OCI-M2 (cell line): Measurements from ENCODE around the gene GAS5.

Experiments used
- DNase-seq: peaks from one replicate; lab custom pipeline; 2025; ENCODE audit not compliant: unreplicated experiment; lab: John Stamatoyannopoulos, UW

GAS5 gene

GRCh38 chr1:173832748-173833147 is 35.0 kb downstream of the GAS5 start:
- no peak for DNase-seq

GRCh38 chr1:173827611-173828010 is 40.2 kb downstream of the GAS5 start:
- DNase-seq, result no peak

- peak; percentile 67 for DNase-seq
These were observed 43.3 kb downstream of the GAS5 start, which contains the start of the genes CENPL and DARS2 for GRCh38 chr1:173824315-173825081. CENPL (minus strand) TSS chr1:173824883; CDS start chr1:173811299, 13,584 bp downstream. DARS2 (plus strand) TSS chr1:173824673; CDS start chr1:173825230, 557 bp downstream.

- DNase-seq, result no peak
These were observed 43.9 kb downstream of the GAS5 start for GRCh38 chr1:173823781-173824314.

GRCh38 chr1:173821680-173822079 is 46.1 kb downstream of the GAS5 start:
- DNase-seq, result no peak

- DNase-seq, result no peak
These were observed 49.3 kb downstream of the GAS5 start for GRCh38 chr1:173818459-173818858.
